Caco-2 (cell line): ENCODE measurements around the gene TATDN2. TPM values are rescaled to one million over a fixed set of nuclear protein-coding genes. Genes with fewer than 3 reads are reported as not detected.

Source experiments
- BruUV-seq: library from RNA; stranded (reverse); fragments of 400-500 nt; replicated peaks from 2 replicates; lab custom pipeline; 2021; lab: Mats Ljungman, UMichigan
- CTCF ChIA-PET: fragments of 300-600 bp; sonication (Branson Sonifier 250); formaldehyde crosslinking; loops from one replicate; lab custom pipeline; 2022; ENCODE audit warnings: antibody characterized with exemption; lab: Charles Lee
- POLR2A ChIA-PET: fragments of 300-600 bp; sonication (Branson Sonifier 250); formaldehyde crosslinking; loops from one replicate; lab custom pipeline; 2022; ENCODE audit warnings: antibody characterized with exemption; lab: Charles Lee
- DNase-seq, 2 experiments: peaks; one replicate each; pipeline versions ENCODE4 v3.0.0 to v3.0.0-alpha.2; 2020 to 2022
- H3K27me3 ChIP-seq: replicated peaks from 2 replicates; pipeline ENCODE4 v1.6.0; 2011; ENCODE audit warnings: low read length; ENCODE audit not compliant: control insufficient read depth, insufficient read depth
- H3K36me3 ChIP-seq: 2 replicates; pipeline ENCODE4 v1.5.1; 2011; ENCODE audit warnings: low read length; ENCODE audit not compliant: control insufficient read depth, insufficient read depth
- H3K4me1 ChIP-seq: fragments of 250-450 bp; sonication (Bioruptor Pico); 2 replicates; pipeline ENCODE4 v1.5.1; 2020; ENCODE audit warnings: mild to moderate bottlenecking
- H3K4me3 ChIP-seq: 2 replicates; pipeline ENCODE4 v1.5.1; 2011; ENCODE audit warnings: low read depth, mild to moderate bottlenecking, control low read depth, low read length
- H3K9me3 ChIP-seq: fragments of 250-450 bp; sonication (Bioruptor Pico); 2 replicates; pipeline ENCODE4 v1.5.1; 2020; ENCODE audit warnings: mild to moderate bottlenecking, moderate library complexity
- H3K27ac Mint-ChIP-seq: one replicate; pipeline ENCODE4 v1.8.0; 2022; ENCODE audit warnings: mixed read lengths; ENCODE audit not compliant: unreplicated experiment
- H3K27me3 Mint-ChIP-seq: one replicate; pipeline ENCODE4 v1.8.0; 2022; ENCODE audit warnings: mixed read lengths; ENCODE audit not compliant: insufficient read depth, unreplicated experiment
- H3K36me3 Mint-ChIP-seq: one replicate; pipeline ENCODE4 v1.8.0; 2022; ENCODE audit warnings: mild to moderate bottlenecking, mixed read lengths; ENCODE audit not compliant: insufficient read depth, unreplicated experiment
- H3K4me1 Mint-ChIP-seq: one replicate; pipeline ENCODE4 v1.8.0; 2022; ENCODE audit warnings: low read depth, mixed read lengths; ENCODE audit not compliant: unreplicated experiment
- H3K4me3 Mint-ChIP-seq: one replicate; pipeline ENCODE4 v1.8.0; 2022; ENCODE audit warnings: mild to moderate bottlenecking, moderate library complexity, mixed read lengths; ENCODE audit not compliant: unreplicated experiment
- H3K9me3 Mint-ChIP-seq: one replicate; pipeline ENCODE4 v1.8.0; 2022; ENCODE audit warnings: mixed read lengths; ENCODE audit not compliant: unreplicated experiment
- intact Hi-C: fragments of 100-400 bp; cut with micrococcal nuclease; formaldehyde crosslinking; loops from one replicate; pipeline ENCODE4 v1.10.0; 2022; ENCODE audit not compliant: unreplicated experiment
- total RNA-seq: library from RNA; stranded (reverse); gene quantifications from 2 replicates; pipeline ENCODE4 v1.2.3, GENCODE V29; 2022
- TF ChIP-seq, protein P1 (sequence below), 2 experiments: fragments of 200-600 bp in 1 of 2; IDR thresholded peaks; 1 replicate in 1 of 2; 2 replicates in 1 of 2; pipeline versions ENCODE4 v1.5.1 to v1.8.0; 2011 to 2022; ENCODE audit warnings: antibody characterized with exemption in 1 of 2, control low read depth in 1 of 2, inconsistent platforms in 1 of 2, low read depth in 1 of 2, low read length in 1 of 2, mild to moderate bottlenecking in 1 of 2, moderate library complexity in 1 of 2; ENCODE audit not compliant: insufficient read depth in 1 of 2, severe bottlenecking in 1 of 2, unreplicated experiment in 1 of 2

Gene TATDN2
- total RNA-seq, 1 experiment from 2014 or later: 32.1 TPM

GRCh38 chr3:10277115-10277625 is 28.9 kb downstream of the TATDN2 start:
- no peaks in the 10 kb centered on the region for H3K9me3 ChIP-seq
- no peak overlapping the region for H3K4me3 ChIP-seq
- H3K4me1 Mint-ChIP-seq: peaks cover 11% of the 10 kb centered on the region
- peaks cover 53% of the 10 kb centered on the region for H3K36me3 Mint-ChIP-seq
- peaks cover 5% of the 10 kb centered on the region for H3K36me3 ChIP-seq
- no peak overlapping the region for H3K27ac Mint-ChIP-seq
- intact Hi-C loops: no loop called here
- no peaks in the 10 kb centered on the region for H3K27me3 Mint-ChIP-seq
- no peaks in the 10 kb centered on the region for H3K27me3 ChIP-seq
- H3K4me3 Mint-ChIP-seq: no peak overlapping the region
- ChIA-PET CTCF (no interaction called here), POLR2A (no interaction called here)
- BruUV-seq: no TSS peak
- no peaks in the 10 kb centered on the region for H3K9me3 Mint-ChIP-seq
- TF ChIP-seq, protein P1, sequence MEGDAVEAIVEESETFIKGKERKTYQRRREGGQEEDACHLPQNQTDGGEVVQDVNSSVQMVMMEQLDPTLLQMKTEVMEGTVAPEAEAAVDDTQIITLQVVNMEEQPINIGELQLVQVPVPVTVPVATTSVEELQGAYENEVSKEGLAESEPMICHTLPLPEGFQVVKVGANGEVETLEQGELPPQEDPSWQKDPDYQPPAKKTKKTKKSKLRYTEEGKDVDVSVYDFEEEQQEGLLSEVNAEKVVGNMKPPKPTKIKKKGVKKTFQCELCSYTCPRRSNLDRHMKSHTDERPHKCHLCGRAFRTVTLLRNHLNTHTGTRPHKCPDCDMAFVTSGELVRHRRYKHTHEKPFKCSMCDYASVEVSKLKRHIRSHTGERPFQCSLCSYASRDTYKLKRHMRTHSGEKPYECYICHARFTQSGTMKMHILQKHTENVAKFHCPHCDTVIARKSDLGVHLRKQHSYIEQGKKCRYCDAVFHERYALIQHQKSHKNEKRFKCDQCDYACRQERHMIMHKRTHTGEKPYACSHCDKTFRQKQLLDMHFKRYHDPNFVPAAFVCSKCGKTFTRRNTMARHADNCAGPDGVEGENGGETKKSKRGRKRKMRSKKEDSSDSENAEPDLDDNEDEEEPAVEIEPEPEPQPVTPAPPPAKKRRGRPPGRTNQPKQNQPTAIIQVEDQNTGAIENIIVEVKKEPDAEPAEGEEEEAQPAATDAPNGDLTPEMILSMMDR (IDR thresholded peaks at IDR 0.05; ENCODE audit: insufficient read depth in 1 of 2, low read depth in 1 of 2, low read length in 1 of 2, severe bottlenecking in 1 of 2, unreplicated experiment in 1 of 2): no peak
- no peak for DNase-seq
- no peaks in the 10 kb centered on the region for H3K4me1 ChIP-seq

- intact Hi-C loops: no loop called here
- Mint-ChIP-seq H3K36me3 (peaks cover 54% of the 10 kb centered on the region), H3K4me1 (peaks cover 3% of the 10 kb centered on the region), H3K27ac (no peak overlapping the region), H3K9me3 (no peaks in the 10 kb centered on the region), H3K27me3 (no peaks in the 10 kb centered on the region), H3K4me3 (no peak overlapping the region)
- CTCF ChIA-PET: no interaction called here
- no peak for DNase-seq
- Histone ChIP-seq H3K9me3 (no peaks in the 10 kb centered on the region), H3K4me1 (no peaks in the 10 kb centered on the region), H3K36me3 (peaks cover 6% of the 10 kb centered on the region), H3K27me3 (no peaks in the 10 kb centered on the region), H3K4me3 (no peak overlapping the region)
- POLR2A ChIA-PET: no interaction called here
- BruUV-seq: no TSS peak
- TF ChIP-seq, protein P1 (IDR thresholded peaks at IDR 0.05; ENCODE audit: insufficient read depth in 1 of 2, low read depth in 1 of 2, low read length in 1 of 2, severe bottlenecking in 1 of 2, unreplicated experiment in 1 of 2): no peak
These were observed 30.2 kb downstream of the TATDN2 start for GRCh38 chr3:10278501-10278900.

DNA sequence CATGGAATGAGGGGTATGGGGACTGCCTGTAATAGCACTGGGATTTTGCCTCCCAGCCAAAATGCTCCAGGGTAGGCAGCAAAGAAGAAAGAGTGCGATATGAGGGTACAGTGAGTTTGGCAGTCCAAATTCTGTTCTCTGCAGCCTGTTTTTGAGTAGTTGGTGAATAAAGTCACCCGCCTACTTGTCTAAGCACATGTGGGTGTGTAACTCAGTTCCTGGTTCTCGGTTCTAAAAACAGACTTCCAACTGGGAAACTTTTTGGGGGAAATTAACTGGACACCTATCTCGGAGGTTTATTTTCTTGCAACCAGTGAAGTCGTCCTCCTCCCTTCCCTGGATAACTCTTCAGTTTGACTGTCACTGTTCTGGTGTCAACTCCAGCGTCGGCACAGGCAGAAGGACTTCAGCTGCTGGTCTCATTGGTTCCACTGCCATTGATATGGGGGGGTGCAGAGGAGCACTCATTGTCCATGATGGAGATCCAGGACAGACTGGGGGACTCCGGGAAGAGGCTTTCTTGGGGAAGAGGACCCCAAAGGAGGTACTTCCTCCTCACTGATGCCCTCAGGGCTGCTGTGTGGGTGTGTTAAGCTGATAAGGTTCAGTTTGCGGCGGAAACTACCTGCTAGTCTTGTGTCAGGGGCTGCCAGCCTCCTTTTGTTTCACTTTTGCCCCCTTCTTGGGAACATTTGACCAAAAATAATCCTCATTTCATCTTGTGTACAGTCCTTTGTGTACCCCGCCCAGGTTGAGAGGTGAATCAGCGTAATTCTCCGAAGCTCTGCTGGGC is 31.3 kb downstream of the TATDN2 start:
- H3K36me3 ChIP-seq: peaks cover 7% of the 10 kb centered on the region
- H3K4me1 ChIP-seq: no peaks in the 10 kb centered on the region
- Mint-ChIP-seq H3K4me1 (no peaks in the 10 kb centered on the region), H3K4me3 (no peak overlapping the region), H3K27ac (no peak overlapping the region), H3K27me3 (no peaks in the 10 kb centered on the region), H3K36me3 (peaks cover 61% of the 10 kb centered on the region), H3K9me3 (no peaks in the 10 kb centered on the region)
- CTCF ChIA-PET: interaction anchor here (1.3 kb wide), 1 partner anchor 16 kb away, joined by 4 read pairs; no protein-coding TSS in a partner anchor
- TF ChIP-seq, protein P1 (IDR thresholded peaks at IDR 0.05; ENCODE audit: insufficient read depth in 1 of 2, low read depth in 1 of 2, low read length in 1 of 2, severe bottlenecking in 1 of 2, unreplicated experiment in 1 of 2): no peak
- no peaks in the 10 kb centered on the region for H3K27me3 ChIP-seq
- DNase-seq: no peak
- intact Hi-C loops: loop anchor here (10.0 kb wide), 1 partner anchor 115 kb away; the partner anchor contains the start of gene IRAK2
- BruUV-seq: TSS peak; percentile 16
- H3K4me3 ChIP-seq: no peak overlapping the region
- H3K9me3 ChIP-seq: no peaks in the 10 kb centered on the region
- POLR2A ChIA-PET: no interaction called here
